Measurements from ENCODE around the gene CFAP61. TPM values are rescaled to one million over a fixed set of nuclear protein-coding genes. Genes with fewer than 3 reads are reported as not detected.

The CFAP61 gene
- total RNA-seq, 4 donors from 2014 or later = not detected

DNA sequence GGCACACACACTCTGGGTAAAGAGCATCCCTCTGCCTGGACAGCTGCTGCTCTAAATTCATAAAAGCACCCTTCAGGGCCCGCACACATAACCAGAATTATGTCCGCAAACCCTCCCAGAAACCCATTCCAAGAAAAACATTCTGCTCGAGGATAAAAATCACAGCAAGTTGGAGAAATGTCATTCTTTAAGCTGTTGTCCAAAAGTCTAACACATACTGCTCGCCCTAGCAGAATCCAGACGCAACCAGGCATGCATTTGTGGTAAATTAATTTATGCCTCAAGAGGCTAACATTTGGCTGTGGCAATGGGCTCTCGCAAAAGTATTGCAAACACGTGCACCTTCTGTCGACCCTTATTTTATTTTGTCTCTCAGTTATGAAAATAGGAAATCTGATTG lies 199.5 kb downstream of the CFAP61 start:
- Histone ChIP-seq H3K36me3 (no peaks in the 10 kb centered on the region), H3K27me3 (no peaks in the 10 kb centered on the region), H3K4me3 (no peak overlapping the region), H3K27ac (replicated peaks in 1 of 4) (no peak overlapping the region), H3K4me1 (no peaks in the 10 kb centered on the region), H3K9me3 (no peaks in the 10 kb centered on the region)
- TF ChIP-seq, protein P1, sequence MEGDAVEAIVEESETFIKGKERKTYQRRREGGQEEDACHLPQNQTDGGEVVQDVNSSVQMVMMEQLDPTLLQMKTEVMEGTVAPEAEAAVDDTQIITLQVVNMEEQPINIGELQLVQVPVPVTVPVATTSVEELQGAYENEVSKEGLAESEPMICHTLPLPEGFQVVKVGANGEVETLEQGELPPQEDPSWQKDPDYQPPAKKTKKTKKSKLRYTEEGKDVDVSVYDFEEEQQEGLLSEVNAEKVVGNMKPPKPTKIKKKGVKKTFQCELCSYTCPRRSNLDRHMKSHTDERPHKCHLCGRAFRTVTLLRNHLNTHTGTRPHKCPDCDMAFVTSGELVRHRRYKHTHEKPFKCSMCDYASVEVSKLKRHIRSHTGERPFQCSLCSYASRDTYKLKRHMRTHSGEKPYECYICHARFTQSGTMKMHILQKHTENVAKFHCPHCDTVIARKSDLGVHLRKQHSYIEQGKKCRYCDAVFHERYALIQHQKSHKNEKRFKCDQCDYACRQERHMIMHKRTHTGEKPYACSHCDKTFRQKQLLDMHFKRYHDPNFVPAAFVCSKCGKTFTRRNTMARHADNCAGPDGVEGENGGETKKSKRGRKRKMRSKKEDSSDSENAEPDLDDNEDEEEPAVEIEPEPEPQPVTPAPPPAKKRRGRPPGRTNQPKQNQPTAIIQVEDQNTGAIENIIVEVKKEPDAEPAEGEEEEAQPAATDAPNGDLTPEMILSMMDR (IDR thresholded peaks at IDR 0.05) = no peak
- TF ChIP-seq POLR2AphosphoS5 (IDR thresholded peaks at IDR 0.05) = no peak
- no peak for TF ChIP-seq EP300 (IDR thresholded peaks at IDR 0.05)
- TF ChIP-seq POLR2A (IDR thresholded peaks at IDR 0.05; ENCODE audit: low read depth) = no peak
- no peak for DNase-seq (ENCODE audit: extremely low spot score)
- intact Hi-C loops (cut with DNase I) = no loop called here
- 55% methylated on average over 8 of the region's 8 CpGs for WGBS

GRCh38 chr20:20253039-20253743 lies 200.9 kb downstream of the CFAP61 start:
- Histone ChIP-seq H3K27ac (replicated peaks in 1 of 4) (no peak overlapping the region), H3K27me3 (no peaks in the 10 kb centered on the region), H3K4me3 (no peak overlapping the region), H3K36me3 (no peaks in the 10 kb centered on the region), H3K4me1 (no peaks in the 10 kb centered on the region), H3K9me3 (no peaks in the 10 kb centered on the region)
- no peak for DNase-seq (ENCODE audit: extremely low spot score)
- TF ChIP-seq, protein P1 (IDR thresholded peaks at IDR 0.05) = no peak
- TF ChIP-seq EP300 (IDR thresholded peaks at IDR 0.05) (no peak), POLR2A (IDR thresholded peaks at IDR 0.05; ENCODE audit: low read depth) (no peak), POLR2AphosphoS5 (IDR thresholded peaks at IDR 0.05) (no peak)
- 62% methylated on average over 6 of the region's 6 CpGs for WGBS
- intact Hi-C loops (cut with DNase I) = no loop called here

- TF ChIP-seq, protein P1 (IDR thresholded peaks at IDR 0.05) = no peak
- TF ChIP-seq POLR2A (IDR thresholded peaks at IDR 0.05; ENCODE audit: low read depth) (no peak), POLR2AphosphoS5 (IDR thresholded peaks at IDR 0.05) (no peak), EP300 (IDR thresholded peaks at IDR 0.05) (no peak)
- Histone ChIP-seq H3K36me3 (no peaks in the 10 kb centered on the region), H3K27me3 (no peaks in the 10 kb centered on the region), H3K4me3 (no peak overlapping the region), H3K4me1 (no peaks in the 10 kb centered on the region), H3K9me3 (no peaks in the 10 kb centered on the region), H3K27ac (replicated peaks in 1 of 4) (no peak overlapping the region)
- no peak for DNase-seq (ENCODE audit: extremely low spot score)
- 50% methylated on average over 6 of the region's 6 CpGs for WGBS
- intact Hi-C loops (cut with DNase I) = no loop called here
Observed at GRCh38 chr20:20253744-20254330, 201.5 kb downstream of the CFAP61 start.

- Histone ChIP-seq H3K4me3 (no peak overlapping the region), H3K36me3 (no peaks in the 10 kb centered on the region), H3K27me3 (no peaks in the 10 kb centered on the region), H3K4me1 (no peaks in the 10 kb centered on the region), H3K27ac (replicated peaks in 1 of 4) (no peak overlapping the region), H3K9me3 (no peaks in the 10 kb centered on the region)
- no peak for DNase-seq (ENCODE audit: extremely low spot score)
- WGBS = 69% methylated on average over 3 of the region's 3 CpGs
- intact Hi-C loops (cut with DNase I) = no loop called here
- TF ChIP-seq, protein P1 (IDR thresholded peaks at IDR 0.05) = no peak
- no peak for TF ChIP-seq EP300 (IDR thresholded peaks at IDR 0.05)
- no peak for TF ChIP-seq POLR2A (IDR thresholded peaks at IDR 0.05; ENCODE audit: low read depth)
- no peak for TF ChIP-seq POLR2AphosphoS5 (IDR thresholded peaks at IDR 0.05)
Observed at GRCh38 chr20:20255099-20255498, 202.8 kb downstream of the CFAP61 start.
